ENCODE measurements around the gene PREX1. TPM values are rescaled to one million over a fixed set of nuclear protein-coding genes. Genes with fewer than 3 reads are reported as not detected.

PREX1 gene
- total RNA-seq, 2 experiments from 2014 or later = 20.7 to 25.3 TPM

- H3K4me1 ChIP-seq (ENCODE audit: insufficient read depth, low read length, poor library complexity, severe bottlenecking) = no peaks in the 10 kb centered on the region
- intact Hi-C loops (cut with micrococcal nuclease; ENCODE audit: unreplicated experiment) = no loop called here
- H3K4me3 ChIP-seq (ENCODE audit: low read depth, low read length, poor library complexity, severe bottlenecking) = no peak overlapping the region
- no peak for DNase-seq (ENCODE audit: low spot score)
- H3K79me2 ChIP-seq (ENCODE audit: insufficient read depth, low read depth, low read length) = no peaks in the 10 kb centered on the region
- no peaks in the 10 kb centered on the region for H3K9me3 ChIP-seq (ENCODE audit: low read length)
- H3K27ac ChIP-seq (ENCODE audit: low read depth, low read length, poor library complexity, severe bottlenecking) = no peak overlapping the region
- POLR2A ChIA-PET = no interaction called here
- no peaks in the 10 kb centered on the region for H3K9me2 ChIP-seq (ENCODE audit: insufficient read depth, low read length)
- no peak overlapping the region for H3K4me2 ChIP-seq (ENCODE audit: low read length)
- H2AFZ ChIP-seq (ENCODE audit: low read length) = no peak overlapping the region
- TF ChIP-seq CTCF (conservative IDR thresholded peaks at IDR 0.05; ENCODE audit: low read length) = no peak
- TF ChIP-seq EZH2phosphoT487 (IDR thresholded peaks at IDR 0.05; ENCODE audit: borderline replicate concordance, low read depth, low read length) = no peak
- H4K20me1 ChIP-seq (ENCODE audit: insufficient read depth, low read length) = no peaks in the 10 kb centered on the region
- no TSS peak for BruUV-seq (replicated peaks)
- CTCF ChIA-PET (ENCODE audit: unreplicated experiment) = no interaction called here
- H3K36me3 ChIP-seq (ENCODE audit: insufficient read depth, low read length) = peaks cover 5% of the 10 kb centered on the region; the same call in 1 of the 2 replicates
Observed at GRCh38 chr20:48658505-48658904, 169.3 kb downstream of the PREX1 start.

- no peak overlapping the region for H3K4me2 ChIP-seq (ENCODE audit: low read length)
- no peaks in the 10 kb centered on the region for H3K79me2 ChIP-seq (ENCODE audit: insufficient read depth, low read depth, low read length)
- H4K20me1 ChIP-seq (ENCODE audit: insufficient read depth, low read length) = no peaks in the 10 kb centered on the region
- BruUV-seq (replicated peaks) = no TSS peak
- ChIA-PET POLR2A (no interaction called here), CTCF (ENCODE audit: unreplicated experiment) (interaction anchor here (0.5 to 1.1 kb wide), 4 partner anchors 59 to 248 kb away, joined by 3 to 4 read pairs (median 3); no protein-coding TSS in a partner anchor)
- no peak overlapping the region for H3K4me3 ChIP-seq (ENCODE audit: low read depth, low read length, poor library complexity, severe bottlenecking)
- H3K9me2 ChIP-seq (ENCODE audit: insufficient read depth, low read length) = no peaks in the 10 kb centered on the region
- intact Hi-C loops (cut with micrococcal nuclease; ENCODE audit: unreplicated experiment) = no loop called here
- DNase-seq (ENCODE audit: low spot score) = no peak
- H2AFZ ChIP-seq (ENCODE audit: low read length) = no peak overlapping the region
- H3K9me3 ChIP-seq (ENCODE audit: low read length) = no peaks in the 10 kb centered on the region
- no peak overlapping the region for H3K27ac ChIP-seq (ENCODE audit: low read depth, low read length, poor library complexity, severe bottlenecking)
- peaks cover 5% of the 10 kb centered on the region; the same call in 1 of the 2 replicates for H3K36me3 ChIP-seq (ENCODE audit: insufficient read depth, low read length)
- no peak for TF ChIP-seq CTCF (conservative IDR thresholded peaks at IDR 0.05; ENCODE audit: low read length)
- TF ChIP-seq EZH2phosphoT487 (IDR thresholded peaks at IDR 0.05; ENCODE audit: borderline replicate concordance, low read depth, low read length) = no peak
- no peaks in the 10 kb centered on the region for H3K4me1 ChIP-seq (ENCODE audit: insufficient read depth, low read length, poor library complexity, severe bottlenecking)
Observed at GRCh38 chr20:48658198-48658476, 169.7 kb downstream of the PREX1 start.

GRCh38 chr20:48657426-48658197 is 170.2 kb downstream of the PREX1 start:
- BruUV-seq (replicated peaks) = no TSS peak
- peak; percentile 80 for DNase-seq (ENCODE audit: low spot score)
- Histone ChIP-seq H4K20me1 (ENCODE audit: insufficient read depth, low read length) (no peaks in the 10 kb centered on the region), H3K36me3 (ENCODE audit: insufficient read depth, low read length) (peaks cover 5% of the 10 kb centered on the region; the same call in 1 of the 2 replicates), H3K4me3 (ENCODE audit: low read depth, low read length, poor library complexity, severe bottlenecking) (no peak overlapping the region), H3K4me2 (ENCODE audit: low read length) (no peak overlapping the region), H3K79me2 (ENCODE audit: insufficient read depth, low read depth, low read length) (no peaks in the 10 kb centered on the region), H3K27ac (ENCODE audit: low read depth, low read length, poor library complexity, severe bottlenecking) (no peak overlapping the region), H2AFZ (ENCODE audit: low read length) (no peak overlapping the region), H3K9me2 (ENCODE audit: insufficient read depth, low read length) (no peaks in the 10 kb centered on the region), H3K9me3 (ENCODE audit: low read length) (no peaks in the 10 kb centered on the region), H3K4me1 (ENCODE audit: insufficient read depth, low read length, poor library complexity, severe bottlenecking) (no peaks in the 10 kb centered on the region)
- no peak for TF ChIP-seq EZH2phosphoT487 (IDR thresholded peaks at IDR 0.05; ENCODE audit: borderline replicate concordance, low read depth, low read length)
- peak; percentile 95 for TF ChIP-seq CTCF (conservative IDR thresholded peaks at IDR 0.05; ENCODE audit: low read length)
- intact Hi-C loops (cut with micrococcal nuclease; ENCODE audit: unreplicated experiment) = loop anchor here (1.0 kb wide), 2 partner anchors 170 to 248 kb away; partner anchors contain the start of gene PREX1
- POLR2A ChIA-PET = interaction anchor here (0.6 kb wide), 1 partner anchor 944 kb away, joined by 3 read pairs; no protein-coding TSS in a partner anchor
- CTCF ChIA-PET (ENCODE audit: unreplicated experiment) = interaction anchor here (0.5 to 1.1 kb wide), 11 partner anchors 11 to 252 kb away, joined by 3 to 4 read pairs (median 3); partner anchors contain the start of gene PREX1

All from OCI-LY7 (cell line).